ENCODE measurements around the gene ICA1L. TPM values are rescaled to one million over a fixed set of nuclear protein-coding genes. Genes with fewer than 3 reads are reported as not detected.

ICA1L gene
- total RNA-seq, 1 experiment from 2014 or later: 4.5 TPM

GRCh38 chr2:202818321-202818720, 53.2 kb downstream of the ICA1L start:
- H2BK15ac ChIP-seq (ENCODE audit: low read depth, low read length): no peak overlapping the region
- H3K23me2 ChIP-seq (ENCODE audit: insufficient read length, low read depth, low read length, poor library complexity, severe bottlenecking): no peaks in the 10 kb centered on the region
- DNase-seq: no peak
- no peak overlapping the region for H3K9ac ChIP-seq (ENCODE audit: extremely low read depth, insufficient read length, low read length)
- H3K79me2 ChIP-seq (ENCODE audit: insufficient read depth, low read length): no peaks in the 10 kb centered on the region
- no peak overlapping the region for H3K56ac ChIP-seq (ENCODE audit: insufficient read length, low read depth, low read length)
- no peak overlapping the region for H2AFZ ChIP-seq (ENCODE audit: low read length)
- H3K4me1 Mint-ChIP-seq: peaks cover 3 to 7% of the 10 kb centered on the region in 2 experiments; a peak in 2 of 4 replicates
- no peak overlapping the region for H2BK120ac ChIP-seq (ENCODE audit: low read depth, low read length, poor library complexity, severe bottlenecking)
- H4K20me1 ChIP-seq (ENCODE audit: control insufficient read depth, insufficient read depth, insufficient read length): no peaks in the 10 kb centered on the region
- H3K79me1 ChIP-seq (ENCODE audit: insufficient read depth, low read depth, low read length, poor library complexity, severe bottlenecking): no peaks in the 10 kb centered on the region
- no peak overlapping the region for H2BK5ac ChIP-seq (ENCODE audit: insufficient read length, low read length)
- H3K9me3 ChIP-seq (ENCODE audit: control insufficient read depth, low read depth, low read length): no peaks in the 10 kb centered on the region
- peaks cover 0 to 12% (median 7%) of the 10 kb centered on the region in 3 experiments; a peak in 5 of 7 replicates for H3K36me3 Mint-ChIP-seq (ENCODE audit: insufficient read depth in 1 of 3, low read depth in 3 of 3)
- no peak overlapping the region for H3K4me2 ChIP-seq (ENCODE audit: insufficient read depth, insufficient read length, low read length)
- H3K4ac ChIP-seq (ENCODE audit: low read depth, low read length): no peak overlapping the region
- H2AK5ac ChIP-seq (ENCODE audit: insufficient read length, low read length): no peak overlapping the region
- H3K27ac Mint-ChIP-seq: peak overlapping the region in 1 of 3 experiments; percentile 15; a peak in 1 of 7 replicates
- H3K27me3 Mint-ChIP-seq (ENCODE audit: low read depth): no peaks in the 10 kb centered on the region
- H3K14ac ChIP-seq (ENCODE audit: insufficient read depth, low read length): no peak overlapping the region
- no peaks in the 10 kb centered on the region for H3K4me1 ChIP-seq (ENCODE audit: insufficient read depth, low read length)
- no peak overlapping the region for H3K27ac ChIP-seq (ENCODE audit: insufficient read length, low read depth, low read length)
- no peak overlapping the region for H3T11ph ChIP-seq (ENCODE audit: low read length)
- H3K9me3 Mint-ChIP-seq: peaks cover 3 to 7% of the 10 kb centered on the region in 2 experiments; a peak in 2 of 5 replicates
- H4K91ac ChIP-seq (ENCODE audit: insufficient read length, low read depth, low read length): no peak overlapping the region
- no peaks in the 10 kb centered on the region for H3K27me3 ChIP-seq (ENCODE audit: insufficient read depth, low read length)
- H4K8ac ChIP-seq (replicated peaks; ENCODE audit: insufficient read length, low read depth, low read length): no peak overlapping the region
- H2BK20ac ChIP-seq (ENCODE audit: low read depth, low read length, poor library complexity, severe bottlenecking): no peak overlapping the region
- H2BK12ac ChIP-seq (ENCODE audit: insufficient read length, low read depth, low read length): no peak overlapping the region
- H3K4me3 Mint-ChIP-seq: no peak overlapping the region
- WGBS (ENCODE audit: extremely low coverage, insufficient read length, low lambda C conversion rate): no CpG with 5 or more reads among the region's 3 CpGs
- no peak overlapping the region for H3K23ac ChIP-seq (ENCODE audit: insufficient read length, low read depth, low read length)
- H4K5ac ChIP-seq (ENCODE audit: insufficient read length, low read depth, low read length): no peak overlapping the region
- no peak for TF ChIP-seq CTCF (conservative IDR thresholded peaks at IDR 0.05)
- no peak overlapping the region for H3K18ac ChIP-seq (ENCODE audit: insufficient read length, low read depth, low read length)
